Uterus (tissue), 4 donors: ENCODE results near the gene PSD4. TPM values are rescaled to one million over a fixed set of nuclear protein-coding genes. Genes with fewer than 3 reads are reported as not detected.

Experiments used
- DNase-seq, 2 donors: peaks; one replicate each; pipeline ENCODE4 v3.0.0-alpha.2; 2019 to 2020
- H3K27ac ChIP-seq, 2 donors: fragments of 200-600 bp; sonication (generic); 1 replicate in 1 of 2; 2 replicates in 1 of 2; pipeline ENCODE4 v1.5.1; 2016 to 2018
- H3K27me3 ChIP-seq, 2 donors: fragments of 200-600 bp; sonication (generic); one replicate each; pipeline ENCODE4 v1.5.1; 2018 to 2019; ENCODE audit warnings: control low read depth in 1 of 2
- H3K36me3 ChIP-seq, 2 donors: fragments of 200-600 bp; sonication (generic); one replicate each; pipeline ENCODE4 v1.5.1; 2019; ENCODE audit warnings: control low read depth in 1 of 2
- H3K4me1 ChIP-seq, 2 donors: fragments of 200-600 bp; sonication (generic); one replicate each; pipeline ENCODE4 v1.5.1; 2018 to 2019; ENCODE audit warnings: control low read depth in 1 of 2
- H3K4me3 ChIP-seq, 2 donors: fragments of 200-600 bp; sonication (generic); 1 replicate in 1 of 2; 2 replicates in 1 of 2; pipeline ENCODE4 v1.5.1; 2018 to 2019; ENCODE audit warnings: mild to moderate bottlenecking in 1 of 2
- H3K9me3 ChIP-seq, 2 donors: fragments of 200-600 bp; sonication (generic); one replicate each; pipeline ENCODE4 v1.5.1; 2019; ENCODE audit warnings: control low read depth in 1 of 2
- CTCF ChIP-seq, 4 experiments: fragments of 200-600 bp in 2 of 4; fragments of 450-650 bp in 2 of 4; sonication (generic) in 2 of 4; IDR thresholded peaks; one replicate each; pipeline ENCODE4 v1.5.1; 2016 to 2019; ENCODE audit warnings: antibody characterized with exemption in 4 of 4, mild to moderate bottlenecking in 2 of 4, moderate library complexity in 1 of 4
- POLR2A ChIP-seq, 2 donors: fragments of 450-650 bp; IDR thresholded peaks; one replicate each; pipeline ENCODE4 v1.6.1; 2016; ENCODE audit warnings: antibody characterized with exemption in 2 of 2, mild to moderate bottlenecking in 1 of 2, moderate library complexity in 1 of 2
- intact Hi-C: fragments of 100-400 bp; cut with DNase I; formaldehyde crosslinking; loops from one replicate; pipeline ENCODE4 v1.15.1; 2023; ENCODE audit warnings: low total_unique reads
- total RNA-seq, 4 donors: library from RNA; depleted of rRNA in 3 of 4; stranded (reverse); fragments of >200 nt in 3 of 4; gene quantifications; one replicate each; pipeline versions ENCODE4 v1.1.0 to v1.2.4, GENCODE V29; 2014 to 2023
- donor health status: DM: yes; HTN: yes; CAD: no.

PSD4 gene
- total RNA-seq, 4 donors from 2014 or later, result 1.8 to 31.8 (median 7.6) TPM

- Histone ChIP-seq H3K4me3 (no peak overlapping the region), H3K4me1 (peaks cover 0 to 4% of the 10 kb centered on the region in 2 donors), H3K36me3 (no peaks in the 10 kb centered on the region), H3K27ac (no peak overlapping the region), H3K27me3 (no peaks in the 10 kb centered on the region), H3K9me3 (no peaks in the 10 kb centered on the region)
- no peak for DNase-seq
- intact Hi-C loops, result no loop called here
- TF ChIP-seq CTCF (IDR thresholded peaks at IDR 0.05), result no peak
- no peak for TF ChIP-seq POLR2A (IDR thresholded peaks at IDR 0.05)
Observed at GRCh38 chr2:113237604-113238160, 63.9 kb downstream of the PSD4 start.

GRCh38 chr2:113238871-113239839 is 65.4 kb downstream of the PSD4 start:
- peak overlapping the region in 1 of 2 donors; percentile 72 for H3K27ac ChIP-seq
- no peaks in the 10 kb centered on the region for H3K36me3 ChIP-seq
- no peak for TF ChIP-seq CTCF (IDR thresholded peaks at IDR 0.05)
- no peak for TF ChIP-seq POLR2A (IDR thresholded peaks at IDR 0.05)
- intact Hi-C loops, result no loop called here
- no peaks in the 10 kb centered on the region for H3K9me3 ChIP-seq
- no peak for DNase-seq
- H3K4me3 ChIP-seq, result no peak overlapping the region
- peaks cover 0 to 4% of the 10 kb centered on the region in 2 donors for H3K4me1 ChIP-seq
- no peaks in the 10 kb centered on the region for H3K27me3 ChIP-seq

GRCh38 chr2:113240150-113240914 is 66.6 kb downstream of the PSD4 start:
- Histone ChIP-seq H3K4me1 (peaks cover 0 to 4% of the 10 kb centered on the region in 2 donors), H3K36me3 (no peaks in the 10 kb centered on the region), H3K4me3 (no peak overlapping the region), H3K27me3 (no peaks in the 10 kb centered on the region), H3K9me3 (no peaks in the 10 kb centered on the region), H3K27ac (peak overlapping the region; percentile 59 to 72)
- peak; percentile 73 for DNase-seq
- TF ChIP-seq POLR2A (IDR thresholded peaks at IDR 0.05) (no peak), CTCF (IDR thresholded peaks at IDR 0.05) (no peak)
- intact Hi-C loops, result loop anchor here (10.0 kb wide), 1 partner anchor 154 kb away; no protein-coding TSS in a partner anchor

GRCh38 chr2:113240915-113241911 is 67.4 kb downstream of the PSD4 start:
- intact Hi-C loops, result loop anchor here (10.0 kb wide), 1 partner anchor 154 kb away; no protein-coding TSS in a partner anchor

More at GRCh38 chr2:113240915-113241911, 67.4 kb downstream of the PSD4 start:
- no peaks in the 10 kb centered on the region for H3K27me3 ChIP-seq
- H3K27ac ChIP-seq, result peak overlapping the region; percentile 61 to 80
- no peaks in the 10 kb centered on the region for H3K36me3 ChIP-seq
- no peaks in the 10 kb centered on the region for H3K9me3 ChIP-seq
- DNase-seq, result peak; percentile 70 to 85
- TF ChIP-seq POLR2A (IDR thresholded peaks at IDR 0.05), result no peak
- no peak for TF ChIP-seq CTCF (IDR thresholded peaks at IDR 0.05)
- H3K4me3 ChIP-seq, result no peak overlapping the region
- H3K4me1 ChIP-seq, result peaks cover 0 to 4% of the 10 kb centered on the region in 2 donors
